HepG2 (cell line): Measurements from ENCODE around the gene SCAMP3. TPM values are rescaled to one million over a fixed set of nuclear protein-coding genes. Genes with fewer than 3 reads are reported as not detected.

Experiments used
- ATAC-seq: fragments of 200-7000 bp; cut with Tn5 transposase; 3 replicates; pipeline ENCODE4 v1.9.1; 2020; ENCODE audit warnings: mild to moderate bottlenecking, moderate library complexity
- BruUV-seq: library from RNA; stranded (reverse); fragments of 400-500 nt; replicated peaks from 2 replicates; lab custom pipeline; 2021; lab: Mats Ljungman, UMichigan
- CTCF ChIA-PET: fragments of 300-600 bp; formaldehyde crosslinking; extraction: SDS; loops from one replicate; lab custom pipeline; 2021; ENCODE audit warnings: low total read pairs, inconsistent platforms, low intra/inter-chr PET ratio; lab: Yijun Ruan, JAX
- POLR2A ChIA-PET: fragments of 350-600 bp; sonication (Branson Sonifier 250); formaldehyde crosslinking; loops from one replicate; lab custom pipeline; 2020; ENCODE audit warnings: antibody characterized with exemption, inconsistent platforms; lab: Yijun Ruan, JAX
- DNase-seq: peaks from one replicate; pipeline ENCODE4 v3.0.0-alpha.2; 2015; ENCODE audit warnings: low spot score
- FAIRE-seq: peaks from 3 replicates; lab custom pipeline; 2011; peaks lifted over from hg19 to GRCh38; lab: Jason Lieb, UNC
- H2AFZ ChIP-seq: one replicate; pipeline ENCODE4 v1.6.1; 2011; ENCODE audit warnings: low read length, inconsistent platforms
- H3K27ac ChIP-seq: fragments of 300-600 bp; 3 replicates; pipeline ENCODE4 v1.8.0; 2011; ENCODE audit warnings: mixed run types, mild to moderate bottlenecking, mixed read lengths, low read length, inconsistent platforms; ENCODE audit not compliant: insufficient read depth; ENCODE audit errors: extremely low read length
- H3K27me3 ChIP-seq, 2 experiments: fragments of 200-600 bp in 1 of 2; 2 replicates in 1 of 2; 3 replicates in 1 of 2; pipeline versions ENCODE4 v1.6.0 to v1.8.0; 2011; ENCODE audit warnings: low read length in 2 of 2, mild to moderate bottlenecking in 2 of 2, moderate library complexity in 2 of 2, inconsistent platforms in 1 of 2; ENCODE audit not compliant: insufficient read depth in 2 of 2, control insufficient read depth in 1 of 2
- H3K36me3 ChIP-seq, 2 experiments: fragments of 200-600 bp in 1 of 2; replicated peaks in 1 of 2; 2 replicates in 1 of 2; 3 replicates in 1 of 2; pipeline versions ENCODE4 v1.5.1 to v1.8.0; 2011; ENCODE audit warnings: low read length in 2 of 2, inconsistent platforms in 1 of 2; ENCODE audit not compliant: insufficient read depth in 2 of 2, control insufficient read depth in 1 of 2
- H3K4me1 ChIP-seq: 2 replicates; pipeline ENCODE4 v1.5.1; 2012; ENCODE audit warnings: low read length, inconsistent platforms; ENCODE audit not compliant: insufficient read depth
- H3K4me2 ChIP-seq: 2 replicates; pipeline ENCODE4 v1.6.0; 2011; ENCODE audit warnings: low read depth, low read length, inconsistent platforms
- H3K4me3 ChIP-seq, 3 experiments: fragments of 200-600 bp in 1 of 3; sonication (generic), shearing (Covaris generic) in 1 of 3; replicated peaks in 1 of 3; 2 replicates each; pipeline ENCODE4 v1.5.1; 2011 to 2016; ENCODE audit warnings: low read length in 3 of 3, inconsistent platforms in 2 of 3, low read depth in 2 of 3, mild to moderate bottlenecking in 2 of 3, control low read depth in 1 of 3, mixed read lengths in 1 of 3; ENCODE audit not compliant: insufficient read depth in 1 of 3
- H3K79me2 ChIP-seq: one replicate; pipeline ENCODE4 v1.6.1; 2011; ENCODE audit warnings: low read length, inconsistent platforms; ENCODE audit not compliant: insufficient read depth
- H3K9ac ChIP-seq: 2 replicates; pipeline ENCODE4 v1.6.0; 2011; ENCODE audit warnings: mild to moderate bottlenecking, low read depth, low read length, inconsistent platforms; ENCODE audit not compliant: insufficient read depth
- H3K9me3 ChIP-seq: 2 replicates; pipeline ENCODE4 v1.5.1; 2012; ENCODE audit warnings: mild to moderate bottlenecking, low read length
- H4K20me1 ChIP-seq: 2 replicates; pipeline ENCODE4 v1.6.0; 2011; ENCODE audit warnings: inconsistent platforms, mild to moderate bottlenecking, low read length, moderate library complexity; ENCODE audit not compliant: insufficient read depth
- AGO2 ChIP-seq: fragments of 200-400 bp; formaldehyde crosslinking; optimal IDR thresholded peaks from 2 replicates; pipeline ENCODE3; 2017; ENCODE audit warnings: mild to moderate bottlenecking, low read depth, low read length, moderate library complexity
- FOXC1 ChIP-seq: sonication (generic); formaldehyde crosslinking; IDR thresholded peaks from 2 replicates; pipeline ENCODE4 v1.8.0; 2022; ENCODE audit warnings: mild to moderate bottlenecking, missing genetic modification reagents, borderline replicate concordance
- FOXP4 ChIP-seq: sonication (generic); formaldehyde crosslinking; IDR thresholded peaks from 2 replicates; pipeline ENCODE4 v1.4.0; 2020; ENCODE audit warnings: missing genetic modification reagents
- HNRNPL ChIP-seq: fragments of 200-400 bp; formaldehyde crosslinking; IDR thresholded peaks from 2 replicates; pipeline ENCODE4 v1.6.1; 2017; ENCODE audit warnings: mild to moderate bottlenecking, low read depth, low read length
- IRF9 ChIP-seq: sonication (generic); formaldehyde crosslinking; IDR thresholded peaks from 2 replicates; pipeline ENCODE4 v1.8.0; 2022; ENCODE audit warnings: missing genetic modification reagents, mild to moderate bottlenecking, borderline replicate concordance
- MAFF ChIP-seq: IDR thresholded peaks from 2 replicates; pipeline ENCODE4 v1.6.1; 2011; ENCODE audit warnings: low read depth, low read length, improper control_type of control experiment
- MTA1 ChIP-seq: sonication (generic); formaldehyde crosslinking; IDR thresholded peaks from 2 replicates; pipeline ENCODE4 v1.4.0; 2020; ENCODE audit warnings: missing genetic modification reagents, mild to moderate bottlenecking, borderline replicate concordance
- PRPF4 ChIP-seq: fragments of 200-400 bp; formaldehyde crosslinking; IDR thresholded peaks from 2 replicates; pipeline ENCODE4 v1.6.1; 2016; ENCODE audit warnings: low read length, low read depth; ENCODE audit not compliant: poor library complexity, severe bottlenecking
- RXRA ChIP-seq: sonication (generic); formaldehyde crosslinking; IDR thresholded peaks from 2 replicates; pipeline ENCODE4 v1.5.1; 2020; ENCODE audit warnings: missing genetic modification reagents
- TFAP4 ChIP-seq: sonication (generic); IDR thresholded peaks from 2 replicates; pipeline ENCODE4 v1.6.1; 2016; ENCODE audit warnings: low read depth, borderline replicate concordance
- ZHX1 ChIP-seq: sonication (generic); formaldehyde crosslinking; IDR thresholded peaks from 2 replicates; pipeline ENCODE4 v1.8.1; 2022; ENCODE audit warnings: low read depth, mild to moderate bottlenecking, missing genetic modification reagents
- ZNF460 ChIP-seq: sonication (generic); formaldehyde crosslinking; IDR thresholded peaks from 2 replicates; pipeline ENCODE4 v1.5.1; 2020; ENCODE audit warnings: missing genetic modification reagents, mild to moderate bottlenecking, borderline replicate concordance
- ZNF770 ChIP-seq: sonication (generic); formaldehyde crosslinking; IDR thresholded peaks from 2 replicates; pipeline ENCODE4 v1.5.0; 2020; ENCODE audit warnings: mild to moderate bottlenecking, missing genetic modification reagents
- ZNF841 ChIP-seq: sonication (generic); formaldehyde crosslinking; IDR thresholded peaks from 2 replicates; pipeline ENCODE4 v1.8.1; 2023; ENCODE audit warnings: missing genetic modification reagents, borderline replicate concordance
- WGBS: methylation state at CpG from one replicate; pipeline ENCODE4 v1.1.6; 2017; ENCODE audit warnings: low lambda C conversion rate; 5-methylcytosine and 5-hydroxymethylcytosine counted together
- in situ Hi-C: cut with HindIII; loops from 2 replicates; pipeline ENCODE4 v1.10.0; 2017; ENCODE audit warnings: low pct_unique_long_range_greater_than_20kb; ENCODE audit not compliant: extremely low pct_ligation_motif_present
- intact Hi-C: fragments of 100-400 bp; cut with micrococcal nuclease; formaldehyde crosslinking; loops from one replicate; pipeline ENCODE4 v1.10.0; 2022; ENCODE audit not compliant: unreplicated experiment
- polyA plus RNA-seq, 8 experiments: library from polyadenylated mRNA; depleted of rRNA in 3 of 8; stranded (reverse) in 7 of 8; unstranded in 1 of 8; fragments of >200 nt; fragmentation: Illumina TruSeq in 4 of 8; extraction: Trizol in 4 of 8; gene quantifications; 2 replicates each; pipeline versions ENCODE4 v1.2.1 to v1.2.3, GENCODE V29; 2011 to 2016; ENCODE audit warnings: low read depth in 4 of 8, missing spikeins in 1 of 8, mixed read lengths in 1 of 8; ENCODE audit not compliant: insufficient read depth in 1 of 8
- total RNA-seq, 5 experiments: library from RNA; depleted of rRNA; stranded (reverse); fragments of >200 nt; fragmentation: Illumina TruSeq; extraction: Trizol; gene quantifications; 2 replicates each; pipeline ENCODE4 v1.2.3, GENCODE V29; 2016; ENCODE audit warnings: low read depth in 1 of 5

Gene SCAMP3
- total and polyA plus RNA-seq, 2 of the 13 experiments (the other 11 are each of a cell fraction or from before 2014, with no cell fraction given): 46.8 to 83.3 TPM

GRCh38 chr1:155254228-155254713, 7.9 kb downstream of the SCAMP3 start:
- no peaks in the 10 kb centered on the region for H3K27me3 ChIP-seq
- no TSS peak for BruUV-seq
- POLR2A ChIA-PET: interaction anchor here (1.3 kb wide), 1 partner anchor 54 kb away, joined by 9 read pairs; the partner anchor contains the start of gene FDPS
- CTCF ChIA-PET: no interaction called here
- no peaks in the 10 kb centered on the region for H4K20me1 ChIP-seq
- ATAC-seq: no peak
- in situ Hi-C loops (loop anchor here (10.0 kb wide), 1 partner anchor 51 kb away; the partner anchor contains the start of genes FDPS and PKLR), intact Hi-C loops (no loop called here)
- peak overlapping the region; percentile 61 to 83 (median 72) for H3K4me3 ChIP-seq
- peaks cover 8% of the 10 kb centered on the region for H3K79me2 ChIP-seq
- no peak for DNase-seq
- 42% methylated on average over 6 of the region's 12 CpGs for WGBS
- no peak for FAIRE-seq
- peak overlapping the region; percentile 4 for H3K27ac ChIP-seq
- H3K36me3 ChIP-seq: peaks cover 3 to 6% of the 10 kb centered on the region in 2 experiments; a peak in 2 of 5 replicates
- H3K4me2 ChIP-seq: peak overlapping the region; percentile 99
- H3K4me1 ChIP-seq: peaks cover 45% of the 10 kb centered on the region
- peak overlapping the region; percentile 72 for H3K9ac ChIP-seq
- no peak overlapping the region for H2AFZ ChIP-seq
- H3K9me3 ChIP-seq: no peaks in the 10 kb centered on the region
- TF ChIP-seq MTA1 (CRISPR knock-in tag): 0 out of 2 replicates have a peak, but pooled peaks have one; percentile 12
- no peak for TF ChIP-seq FOXP4 (CRISPR knock-in tag)
- TF ChIP-seq FOXC1: 0 out of 2 replicates have a peak, but pooled peaks have one; percentile 18
- no peak for TF ChIP-seq PRPF4
- no peak for TF ChIP-seq ZNF770 (CRISPR knock-in tag)
- no peak for TF ChIP-seq ZNF841
- no peak for TF ChIP-seq AGO2
- TF ChIP-seq IRF9: no peak
- TF ChIP-seq HNRNPL: 0 out of 2 replicates have a peak, but pooled peaks have one; percentile 80
- no peak for TF ChIP-seq ZNF460 (CRISPR knock-in tag)
- TF ChIP-seq ZHX1 (CRISPR knock-in tag): no peak
- no peak for TF ChIP-seq RXRA (CRISPR knock-in tag)
- TF ChIP-seq MAFF: no peak
- TF ChIP-seq TFAP4: peak; percentile 11; the same call in 1 of the 2 replicates
